NCI-H526 treated with DMSO at 0.1 percent for 48 hours (cell line): Measurements from ENCODE around the gene REC114.
"Not testable (repeated sequence)": the region's sequence is repeated elsewhere in the genome, so short reads cannot be mapped to it uniquely, and the experiment has no call there.

Experiments
- DNase-seq: peaks from one replicate; lab custom pipeline; 2025; lab: John Stamatoyannopoulos, UW

Gene REC114

DNA sequence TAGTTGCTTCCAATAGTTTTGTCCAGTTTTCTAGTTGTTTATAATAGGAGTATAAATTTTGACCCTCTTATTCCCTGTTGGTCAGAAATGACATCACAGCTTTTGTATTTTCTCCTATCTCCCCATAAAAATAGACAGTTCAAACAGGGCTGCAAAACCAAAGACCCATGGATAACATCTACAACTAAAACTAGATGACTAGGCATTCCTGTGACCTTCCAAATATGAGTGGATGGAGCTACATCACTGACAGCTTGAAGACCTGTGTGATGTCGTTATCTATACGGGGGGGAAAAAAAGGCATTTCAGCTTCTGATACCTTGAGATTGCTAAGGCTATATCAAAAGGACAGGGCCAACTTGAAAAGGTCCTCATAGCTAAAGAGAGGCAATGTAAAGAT, 84.6 kb downstream of the REC114 start:
- DNase-seq, result no peak

DNA sequence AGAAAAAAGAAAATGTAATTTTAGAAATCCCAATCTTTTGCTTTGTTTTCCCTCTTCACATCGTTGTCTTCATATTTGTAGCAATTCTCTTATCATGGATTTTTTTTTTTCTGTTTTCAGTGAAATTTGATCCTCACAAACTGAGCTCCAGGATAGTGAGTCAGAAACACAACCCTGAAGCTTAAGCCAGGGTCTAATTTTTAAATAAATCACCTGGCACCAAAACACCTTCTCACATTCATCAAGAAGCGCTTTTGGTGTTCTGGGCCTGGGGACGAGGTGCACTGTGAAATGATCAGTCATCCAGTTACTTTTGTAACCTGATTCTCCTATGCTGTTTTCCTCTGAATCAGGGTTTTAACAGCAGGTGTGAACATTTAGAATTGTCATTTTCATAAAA, 87.7 kb downstream of the REC114 start:
- no peak for DNase-seq

DNA sequence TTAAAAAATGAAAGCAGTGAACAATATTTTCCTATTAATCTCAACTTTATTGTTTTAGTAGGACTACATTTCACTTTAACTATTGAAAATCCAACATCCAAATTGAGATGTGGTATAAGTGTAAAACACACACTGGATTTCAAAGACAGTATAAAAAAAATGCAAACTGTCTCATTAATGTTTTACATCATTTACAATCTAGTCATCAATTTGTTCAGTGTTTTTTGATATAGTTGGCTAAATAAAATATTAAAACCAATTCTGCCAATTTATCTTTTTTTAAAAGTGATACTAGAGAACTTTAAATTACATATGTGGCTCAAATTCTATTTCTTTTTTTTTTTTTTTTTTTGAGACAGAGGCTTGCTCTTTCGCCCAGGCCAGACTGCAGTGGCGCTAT, 95.2 kb downstream of the REC114 start:
- DNase-seq, result no peak

DNA sequence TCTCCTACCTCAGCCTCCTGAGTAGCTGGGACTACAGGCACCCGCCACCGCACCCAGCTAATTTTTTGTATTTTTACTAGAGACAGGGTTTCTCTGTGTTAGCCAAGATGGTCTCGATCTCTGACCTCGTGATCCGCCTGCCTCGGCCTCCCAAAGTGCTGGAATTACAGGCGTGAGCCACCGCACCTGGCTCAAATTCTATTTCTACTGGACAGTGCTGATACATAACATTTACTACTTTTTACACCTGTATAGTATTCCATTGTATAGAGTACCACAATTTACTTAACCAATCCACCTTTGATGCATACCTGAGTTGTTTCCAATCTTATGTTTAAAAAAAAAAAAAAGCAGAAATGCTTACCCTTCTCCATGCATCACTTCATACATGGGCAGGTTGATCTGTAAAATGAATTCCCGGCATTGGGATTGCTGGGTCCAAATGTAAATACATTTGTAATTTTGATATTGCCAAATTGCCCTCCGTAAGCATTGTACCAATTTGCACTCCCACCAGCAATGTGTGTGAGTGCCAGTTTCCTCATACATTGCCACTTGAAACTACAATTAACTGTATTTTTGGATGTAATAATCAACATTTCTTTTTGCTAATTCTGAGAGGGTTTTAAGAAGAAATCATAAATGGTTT, 95.7 kb downstream of the REC114 start:
- no peak for DNase-seq

DNA sequence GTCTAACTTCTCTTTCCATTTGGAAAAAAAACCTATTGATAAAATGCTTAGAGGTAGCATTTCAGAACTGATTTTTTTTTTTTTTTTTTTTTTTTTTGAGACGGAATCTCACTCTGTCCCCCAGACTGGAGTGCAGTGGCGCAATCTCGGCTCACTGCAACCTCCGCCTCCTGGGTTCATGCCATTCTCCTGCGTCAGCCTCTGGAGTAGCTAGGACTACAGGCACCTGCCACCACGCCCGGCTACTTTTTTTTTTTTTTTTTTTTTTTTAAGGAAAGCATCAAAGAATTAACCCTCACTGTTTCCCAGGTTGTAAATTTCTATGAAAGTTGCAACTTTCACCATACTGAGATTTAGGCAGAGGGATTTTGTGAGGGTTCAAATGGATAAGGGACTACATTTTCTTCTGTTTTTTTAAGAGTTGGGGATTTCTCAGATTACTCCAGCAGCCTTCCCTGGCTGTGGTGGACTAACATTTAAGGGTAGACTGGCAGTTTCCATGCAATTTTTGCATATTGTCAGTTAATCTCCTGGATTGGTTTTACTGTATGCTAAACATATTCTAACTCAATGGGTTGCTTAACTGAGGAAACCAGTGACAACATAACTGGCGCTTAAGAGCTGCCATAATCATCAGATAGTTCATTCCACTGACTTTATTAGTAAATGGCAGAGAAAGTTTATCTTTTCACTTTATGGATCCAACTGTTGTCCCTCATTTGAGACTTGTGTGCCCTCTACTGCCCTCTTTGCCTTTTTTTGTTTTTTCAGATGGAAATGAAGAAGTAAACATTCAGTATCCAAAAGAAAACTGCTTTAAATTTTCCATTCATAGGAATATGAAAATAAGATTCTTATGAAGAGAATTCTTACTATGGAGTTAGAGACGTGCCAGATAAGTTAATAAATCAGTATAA, 96.5 kb downstream of the REC114 start:
- peak; percentile 55 for DNase-seq

DNA sequence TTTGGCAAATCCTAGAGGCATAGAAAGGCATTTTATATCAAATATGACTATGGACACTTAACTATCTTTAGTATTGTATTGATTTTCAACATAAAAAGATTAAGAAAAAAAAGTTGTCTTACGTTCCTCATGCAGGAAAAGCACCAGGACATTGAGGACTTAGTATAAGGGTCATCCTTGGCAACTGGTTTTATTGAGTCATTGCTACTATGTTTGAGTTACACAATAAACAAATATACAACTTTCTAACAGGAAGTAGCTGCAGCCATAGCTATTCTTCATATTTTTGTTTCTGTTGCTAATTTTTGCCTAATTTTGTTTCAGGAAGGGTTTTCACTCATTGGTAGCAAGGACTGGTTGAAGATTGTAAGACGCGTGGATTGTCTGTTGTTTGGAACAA, 97.2 kb downstream of the REC114 start:
- no peak for DNase-seq

DNA sequence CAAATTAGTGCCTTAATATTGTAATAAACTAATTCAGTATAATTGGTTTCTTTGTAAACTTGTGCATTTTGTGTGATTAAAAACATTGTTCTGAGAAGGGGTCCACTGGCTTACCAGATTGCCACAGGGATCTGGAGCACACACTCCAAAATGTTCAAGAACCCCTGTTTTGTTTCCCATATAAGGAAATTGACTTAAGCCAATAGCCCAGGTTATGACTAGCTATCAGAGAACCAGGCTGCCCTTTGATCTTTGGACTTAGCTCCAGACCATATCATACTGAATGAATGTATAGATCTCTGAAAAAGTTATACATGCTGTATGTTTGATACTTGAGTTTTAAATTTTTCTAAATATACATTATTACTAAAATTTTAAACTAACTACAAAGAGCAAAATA, 98.5 kb downstream of the REC114 start:
- no peak for DNase-seq

DNA sequence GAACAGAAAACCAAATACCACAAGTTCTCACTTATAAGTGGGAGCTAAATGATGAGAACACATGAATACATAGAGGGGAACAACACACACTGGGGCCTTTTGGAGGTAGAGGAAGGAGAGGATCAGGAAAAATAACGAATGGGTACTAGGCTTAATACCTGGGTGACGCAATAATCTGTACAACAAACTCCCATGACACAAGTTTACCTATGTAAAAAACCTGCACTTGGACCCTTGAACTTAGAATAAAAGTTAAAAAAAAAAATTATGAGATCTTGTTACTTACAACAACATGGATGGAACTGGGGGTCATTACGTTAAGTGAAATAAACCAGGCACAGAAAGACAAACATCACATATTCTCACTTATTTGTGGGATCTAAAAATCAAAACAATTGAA, 106.0 kb downstream of the REC114 start:
- DNase-seq, result not testable (repeated sequence)

DNA sequence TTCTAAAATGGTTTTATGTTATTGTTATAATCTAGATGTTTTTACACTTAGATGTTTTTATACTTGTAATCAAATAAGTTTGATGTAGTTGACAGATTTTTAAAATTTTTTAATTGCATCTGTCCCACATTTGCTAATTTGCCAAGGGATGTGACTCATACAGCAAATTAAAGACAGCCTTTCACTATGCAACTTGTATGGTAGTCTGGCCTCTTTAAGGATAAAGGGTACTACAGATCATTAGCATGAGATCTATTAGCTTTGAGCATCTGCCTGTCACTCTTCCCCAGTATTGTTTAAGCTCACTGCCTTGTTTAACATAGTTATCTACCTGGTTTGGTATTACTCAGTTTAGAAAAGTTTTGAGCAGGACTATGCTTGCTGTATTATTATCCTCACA, 107.2 kb downstream of the REC114 start:
- no peak for DNase-seq

DNA sequence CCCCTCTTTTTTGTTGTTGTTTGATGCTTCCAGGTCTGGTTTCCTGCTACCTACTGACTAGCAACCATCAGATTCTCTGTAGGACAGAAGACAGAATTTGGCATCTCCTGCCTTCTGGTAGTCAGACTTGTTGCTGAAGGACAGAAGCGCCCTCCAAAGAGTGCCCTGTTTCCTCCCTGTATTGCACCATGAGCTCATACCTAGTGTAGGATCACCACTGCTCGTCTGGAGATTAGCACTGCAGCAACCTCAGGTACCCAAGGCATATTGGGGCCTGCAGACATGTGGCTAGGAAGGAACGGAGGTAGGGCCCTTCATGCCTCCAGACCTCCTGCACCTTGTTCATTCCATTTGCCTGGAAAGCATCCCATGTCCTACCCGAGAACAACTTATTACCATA, 112.1 kb downstream of the REC114 start:
- DNase-seq, result no peak

DNA sequence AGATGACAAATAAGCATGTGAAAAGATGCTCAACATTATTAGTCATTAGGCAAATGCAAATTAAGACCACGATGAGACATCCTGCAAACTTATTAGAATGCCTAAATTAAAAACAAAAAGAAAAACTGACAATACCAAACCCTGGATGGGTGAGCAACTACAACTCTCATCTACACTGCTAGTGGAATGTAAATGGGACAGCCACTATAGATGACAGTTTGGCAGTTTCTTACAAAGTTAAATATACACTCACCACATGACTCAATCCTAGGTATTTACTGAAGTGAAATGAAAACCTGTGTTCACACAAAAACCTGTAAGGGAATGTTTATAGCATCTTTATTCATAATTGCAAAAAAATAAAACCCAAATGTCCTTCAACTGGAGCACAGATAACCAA, 115.6 kb downstream of the REC114 start:
- DNase-seq, result no peak

DNA sequence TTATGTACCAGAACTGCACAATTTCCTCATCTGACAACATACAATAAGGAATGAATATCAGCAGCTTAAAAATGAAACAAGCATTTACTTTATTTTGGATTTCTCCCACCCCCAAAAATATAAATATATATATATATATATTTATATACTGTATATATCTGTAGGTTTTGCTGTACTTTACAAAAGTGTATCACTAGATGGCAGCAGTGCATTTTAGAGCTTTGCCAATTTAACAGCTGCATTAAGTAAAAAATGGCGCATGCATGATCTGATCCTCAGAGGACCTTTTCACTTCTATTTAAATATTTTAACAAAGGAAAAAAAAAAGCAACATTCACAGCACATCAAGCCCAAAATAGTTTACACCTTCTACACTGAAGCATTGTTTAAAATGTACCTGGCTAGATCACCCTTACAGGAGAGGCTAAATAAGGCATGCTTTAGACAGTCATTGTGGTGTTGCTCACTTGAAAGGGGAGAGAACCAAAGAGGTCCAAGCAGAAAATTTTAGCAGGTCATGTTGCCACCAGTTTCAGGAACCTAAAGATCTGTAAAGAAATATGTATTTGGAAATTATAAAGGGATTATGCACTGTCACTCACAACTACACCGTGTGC, 117.6 kb downstream of the REC114 start:
- DNase-seq, result peak; percentile 38

DNA sequence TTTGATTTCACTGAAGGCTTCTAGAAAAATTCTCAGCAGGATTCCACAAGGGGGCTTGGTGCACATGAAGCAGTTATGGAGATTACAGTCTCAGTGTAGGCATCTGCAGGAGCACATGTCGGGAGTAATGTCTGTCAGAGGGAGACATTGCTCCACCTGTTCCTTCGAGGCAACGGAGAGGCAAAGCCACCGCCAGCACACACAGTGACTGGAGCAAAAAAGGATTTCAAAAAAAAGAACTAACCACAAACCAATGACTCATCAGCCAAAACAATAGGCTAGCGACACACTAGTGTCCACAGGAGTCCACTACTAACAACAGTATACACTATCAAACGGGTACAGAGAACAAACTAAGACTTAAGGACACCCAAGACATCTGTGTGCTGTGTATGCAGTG, 121.3 kb downstream of the REC114 start:
- no peak for DNase-seq

DNA sequence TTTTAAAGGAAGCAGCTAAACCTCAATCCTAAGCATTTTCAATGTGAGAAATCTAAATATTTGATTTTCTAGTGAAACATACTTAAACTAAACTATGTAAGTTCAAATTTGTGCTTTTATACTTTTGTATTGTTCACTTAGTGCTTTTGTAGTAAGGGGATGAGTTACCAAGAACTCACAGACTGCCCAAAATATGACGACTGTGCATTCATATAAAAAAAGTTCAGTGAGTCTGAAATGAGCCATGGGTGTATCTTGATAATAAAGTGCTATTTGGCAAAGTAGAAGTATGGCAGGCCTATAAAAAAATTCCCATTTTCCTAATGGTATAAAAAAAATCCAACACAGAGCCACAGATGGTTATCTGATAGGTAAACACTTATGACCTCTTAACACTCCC, 124.1 kb downstream of the REC114 start:
- DNase-seq, result no peak

DNA sequence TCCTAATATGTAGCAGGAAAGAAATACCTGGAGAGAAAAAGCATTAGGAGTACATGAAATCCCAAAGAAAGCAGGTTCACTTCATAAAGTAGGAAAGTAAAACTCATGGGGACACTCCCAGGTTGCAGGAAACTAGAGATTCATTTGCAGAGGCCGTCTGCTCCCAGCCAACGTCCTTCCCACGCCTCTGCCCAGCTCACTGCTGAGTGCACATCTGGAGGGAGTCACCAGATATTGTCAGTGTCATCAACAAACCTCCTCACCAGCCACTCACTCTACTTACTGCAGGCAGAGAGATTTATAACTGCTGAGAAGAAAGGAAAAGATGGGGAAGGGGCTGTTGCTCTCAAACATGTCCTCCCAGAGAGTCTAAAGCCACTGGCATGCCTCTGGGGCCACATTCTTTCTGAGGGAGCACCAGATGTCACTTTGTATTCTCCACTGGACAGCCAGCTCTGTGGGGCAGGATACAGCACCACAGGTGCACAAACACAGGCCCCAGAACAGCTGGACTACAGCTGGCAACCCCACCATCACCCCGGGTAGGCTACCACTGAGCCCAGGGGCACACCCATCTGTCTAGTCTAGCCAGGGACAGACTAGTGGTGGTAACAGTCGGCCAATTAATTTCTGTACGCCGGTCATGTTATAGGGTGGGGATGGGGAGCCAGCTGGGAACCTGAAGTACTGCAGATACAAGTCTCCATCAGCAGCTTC, 125.8 kb downstream of the REC114 start:
- DNase-seq, result no peak

DNA sequence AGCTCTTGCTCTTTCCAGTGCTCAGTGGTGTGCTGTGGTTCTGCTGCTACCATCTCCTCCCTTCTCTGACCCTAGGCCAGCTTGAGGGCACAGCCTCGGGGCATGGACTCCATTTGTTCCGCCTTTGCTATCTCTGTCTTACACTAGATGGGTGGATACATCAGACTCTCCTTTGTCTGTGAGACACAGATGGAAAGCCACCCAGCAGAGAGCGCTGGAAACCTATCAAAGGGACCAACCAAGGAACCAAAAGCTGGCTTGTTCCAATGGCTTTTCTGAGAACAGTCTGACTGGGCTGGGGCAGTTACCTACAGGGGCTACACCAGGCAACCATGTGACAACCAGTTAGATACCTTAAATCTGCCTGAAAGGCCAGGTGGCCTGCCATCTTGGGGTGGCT, 126.4 kb downstream of the REC114 start:
- DNase-seq, result no peak

DNA sequence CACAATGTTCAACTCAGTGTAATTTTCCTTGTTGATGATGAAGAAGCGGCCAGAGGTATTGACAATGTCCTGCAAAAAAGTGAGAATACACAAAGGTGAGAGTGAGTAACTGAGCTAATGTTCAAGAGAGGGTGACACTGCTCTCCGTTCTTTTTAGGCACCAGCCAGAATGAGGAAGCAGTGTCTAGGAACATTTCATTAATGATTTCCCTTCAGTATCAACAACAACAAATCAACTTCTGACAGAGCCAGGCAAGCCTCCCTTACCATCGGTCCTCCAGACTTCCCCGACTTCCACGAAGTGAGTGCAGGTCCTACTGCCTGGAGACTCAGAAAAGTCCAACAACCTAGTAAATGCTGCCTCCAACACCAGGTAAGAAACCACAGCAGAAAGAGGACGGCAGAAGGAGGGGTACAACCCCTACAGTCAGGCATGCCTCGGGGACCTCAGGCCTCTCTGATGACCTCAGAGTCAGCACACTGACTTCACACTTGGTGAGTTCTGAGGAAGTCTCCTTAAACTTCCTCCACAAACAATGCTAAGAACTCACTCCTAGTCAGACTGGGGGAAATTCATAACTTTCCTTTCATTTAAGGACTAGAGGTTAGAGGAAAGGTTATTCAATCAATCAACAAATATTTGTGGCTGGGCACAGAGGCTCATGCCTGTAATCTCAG, 127.5 kb downstream of the REC114 start:
- no peak for DNase-seq

DNA sequence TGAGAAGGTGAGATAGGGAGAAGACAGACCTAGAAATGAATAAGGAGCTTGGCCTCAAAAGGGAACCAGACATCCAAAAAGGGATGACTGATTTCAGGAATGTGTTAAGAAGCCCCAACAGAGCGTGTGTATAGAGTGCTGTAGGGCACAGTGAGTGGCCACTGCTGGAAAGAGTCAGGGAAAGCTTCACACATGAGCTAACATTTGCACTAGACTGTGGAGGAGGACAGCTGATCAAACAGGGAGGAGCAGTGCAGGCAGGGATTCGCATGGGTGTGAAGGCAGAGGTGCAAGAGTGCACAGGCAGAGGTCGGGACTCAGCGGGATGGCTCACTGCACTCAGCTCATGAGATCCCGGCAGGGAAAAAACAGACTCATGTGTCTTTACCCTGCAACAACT, 128.4 kb downstream of the REC114 start:
- DNase-seq, result no peak

DNA sequence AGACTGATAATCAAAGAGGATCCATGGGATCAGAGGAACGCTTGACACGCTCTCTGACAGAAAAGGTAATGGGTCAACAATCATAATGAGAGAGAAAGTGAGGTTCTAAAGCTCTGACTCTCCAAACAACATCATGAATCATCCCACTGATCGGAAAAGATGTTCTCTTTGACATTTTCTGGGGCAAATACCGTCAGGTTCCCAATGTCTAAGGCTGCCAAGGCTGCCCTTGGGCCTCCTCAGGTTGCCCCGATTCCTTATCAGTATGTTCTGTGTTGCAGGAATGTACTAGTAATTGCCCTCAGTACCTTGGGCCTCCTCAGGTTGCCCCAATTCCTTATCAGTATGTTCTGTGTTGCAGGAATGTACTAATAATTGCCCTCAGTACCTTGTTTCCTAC, 129.3 kb downstream of the REC114 start:
- DNase-seq, result no peak

DNA sequence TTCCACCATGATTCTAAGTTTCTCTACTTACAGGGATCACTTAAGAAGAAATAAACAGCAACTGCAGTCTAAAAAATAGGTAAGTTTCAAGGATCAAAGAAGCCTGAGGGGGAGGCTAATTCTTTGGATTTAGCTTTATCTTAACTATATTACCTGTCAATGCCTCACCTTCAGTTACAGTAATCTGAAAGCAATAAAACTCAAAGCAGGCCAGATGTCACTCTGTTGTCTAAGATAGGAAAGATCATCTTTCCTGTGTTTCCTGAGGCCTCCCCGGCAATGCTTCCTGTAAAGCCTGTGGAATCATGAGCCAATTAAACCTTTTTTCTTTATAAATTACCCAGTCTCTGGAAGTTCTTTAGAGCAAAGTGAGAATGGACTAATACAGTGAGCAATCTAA, 130.1 kb downstream of the REC114 start:
- no peak for DNase-seq

DNA sequence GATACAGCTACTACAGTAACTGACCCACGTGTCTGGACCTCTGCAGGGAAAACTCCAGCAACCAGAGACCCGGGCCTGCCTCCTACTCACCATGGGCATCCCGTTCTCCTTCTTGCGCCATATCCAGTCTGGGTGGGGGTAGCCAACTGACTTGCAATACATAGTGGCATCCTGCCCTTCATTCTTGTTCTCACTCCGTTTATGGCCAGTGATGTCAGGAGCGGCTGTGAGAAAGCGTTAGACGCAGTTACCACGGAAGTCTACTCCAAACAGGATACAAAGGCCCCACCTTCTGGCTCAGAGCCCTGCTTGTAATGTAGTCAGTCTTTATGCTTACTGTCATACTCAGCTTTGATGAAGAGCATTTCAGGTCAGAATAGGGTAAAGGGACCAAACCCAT, 130.6 kb downstream of the REC114 start:
- DNase-seq, result no peak

DNA sequence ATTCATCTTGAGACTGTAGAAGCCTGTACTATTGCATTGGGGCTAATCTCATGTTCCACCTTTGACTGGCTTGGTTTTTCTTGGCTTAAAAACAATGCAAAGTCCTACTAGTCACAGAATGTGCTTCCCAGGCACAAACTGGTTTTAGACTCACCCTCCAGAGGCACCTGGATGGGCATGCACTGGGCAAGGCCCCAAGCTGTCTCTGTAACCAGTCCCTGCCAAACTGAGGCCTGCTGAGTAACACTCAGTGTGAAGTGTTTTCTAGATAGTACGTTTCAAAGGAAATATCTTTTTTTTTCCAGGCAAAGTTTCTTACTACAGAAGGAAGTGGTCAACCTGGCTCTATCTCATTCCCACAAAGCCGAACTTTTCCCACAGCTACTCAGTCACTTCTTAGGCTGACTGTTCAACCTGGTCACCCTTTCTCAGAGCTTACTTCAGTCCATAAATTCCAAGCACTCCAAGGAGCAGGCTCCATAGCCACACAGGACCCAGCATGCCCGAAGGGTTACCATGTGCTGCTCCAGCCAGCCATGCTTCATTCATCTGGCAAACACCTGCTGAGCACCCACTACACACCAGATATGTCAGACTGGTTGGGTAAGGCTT, 132.8 kb downstream of the REC114 start:
- DNase-seq, result no peak
